T follicular helper cell (primary cell): Measurements from ENCODE around the gene CNEP1R1.
"Not testable (repeated sequence)": the region's sequence is repeated elsewhere in the genome, so short reads cannot be mapped to it uniquely, and the experiment has no call there.

Source experiments
- DNase-seq: peaks from one replicate; pipeline ENCODE4 v3.0.0-alpha.2; 2020; ENCODE audit warnings: low read depth
- total RNA-seq, 2 experiments: gene quantifications; one replicate each; lab custom pipeline; 2026; lab: John Stamatoyannopoulos, UW

The CNEP1R1 gene
- total RNA-seq = 22.8 to 29.5 reads per million in 2 experiments

- DNase-seq = peak; percentile 83
These were observed at the start of gene CNEP1R1 for GRCh38 chr16:50024684-50025536. Gene CNEP1R1, plus strand, starts transcription at chr16:50025225. Its CDS starts 91 bp downstream, at chr16:50025316.

GRCh38 chr16:49977427-49977826, 47.6 kb upstream of the CNEP1R1 start:
- no peak for DNase-seq

- no peak for DNase-seq
These were observed 46.3 kb upstream of the CNEP1R1 start for GRCh38 chr16:49978569-49979326.

GRCh38 chr16:49980166-49980565, 44.9 kb upstream of the CNEP1R1 start:
- no peak for DNase-seq

GRCh38 chr16:49986351-49987124, 38.5 kb upstream of the CNEP1R1 start:
- no peak for DNase-seq

GRCh38 chr16:49987381-49987780, 37.6 kb upstream of the CNEP1R1 start:
- DNase-seq = no peak

GRCh38 chr16:49992825-49993224, 32.2 kb upstream of the CNEP1R1 start:
- no peak for DNase-seq

- no peak for DNase-seq
These were observed 31.4 kb upstream of the CNEP1R1 start for GRCh38 chr16:49993579-49993978.

GRCh38 chr16:49994006-49994405, 31.0 kb upstream of the CNEP1R1 start:
- no peak for DNase-seq

GRCh38 chr16:49995720-49996119, 29.3 kb upstream of the CNEP1R1 start:
- DNase-seq = no peak

- DNase-seq = no peak
These were observed 27.2 kb upstream of the CNEP1R1 start for GRCh38 chr16:49997721-49998251.

- no peak for DNase-seq
These were observed 26.0 kb upstream of the CNEP1R1 start for GRCh38 chr16:49998991-49999390.

- DNase-seq = no peak
These were observed 23.9 kb upstream of the CNEP1R1 start for GRCh38 chr16:50001144-50001543.

- DNase-seq = no peak
These were observed 22.8 kb upstream of the CNEP1R1 start for GRCh38 chr16:50002190-50002589.

GRCh38 chr16:50004239-50004638, 20.8 kb upstream of the CNEP1R1 start:
- no peak for DNase-seq

GRCh38 chr16:50006964-50007363, 18.1 kb upstream of the CNEP1R1 start:
- DNase-seq = no peak

GRCh38 chr16:50007744-50008143, 17.3 kb upstream of the CNEP1R1 start:
- no peak for DNase-seq

- no peak for DNase-seq
These were observed 14.8 kb upstream of the CNEP1R1 start for GRCh38 chr16:50010212-50010611.

- no peak for DNase-seq
These were observed 13.3 kb upstream of the CNEP1R1 start for GRCh38 chr16:50011707-50012106.

GRCh38 chr16:50012182-50012581, 12.8 kb upstream of the CNEP1R1 start:
- no peak for DNase-seq

GRCh38 chr16:50014211-50014610, 10.8 kb upstream of the CNEP1R1 start:
- DNase-seq = not testable (repeated sequence)

- DNase-seq = no peak
These were observed 9.4 kb upstream of the CNEP1R1 start for GRCh38 chr16:50015631-50016030.
